GM20000 (cell line): Measurements from ENCODE around the gene MEIS3.
"Not testable (repeated sequence)": the region's sequence is repeated elsewhere in the genome, so short reads cannot be mapped to it uniquely, and the experiment has no call there.

ENCODE experiments used
- DNase-seq: peaks from one replicate; pipeline ENCODE4 v3.0.0; 2012; ENCODE audit warnings: low spot score
- CTCF ChIP-seq: IDR thresholded peaks from 2 replicates; pipeline ENCODE4 v1.5.1; 2012; ENCODE audit warnings: mild to moderate bottlenecking, control low read depth; ENCODE audit errors: extremely low read depth, missing control alignments

MEIS3 gene

DNA sequence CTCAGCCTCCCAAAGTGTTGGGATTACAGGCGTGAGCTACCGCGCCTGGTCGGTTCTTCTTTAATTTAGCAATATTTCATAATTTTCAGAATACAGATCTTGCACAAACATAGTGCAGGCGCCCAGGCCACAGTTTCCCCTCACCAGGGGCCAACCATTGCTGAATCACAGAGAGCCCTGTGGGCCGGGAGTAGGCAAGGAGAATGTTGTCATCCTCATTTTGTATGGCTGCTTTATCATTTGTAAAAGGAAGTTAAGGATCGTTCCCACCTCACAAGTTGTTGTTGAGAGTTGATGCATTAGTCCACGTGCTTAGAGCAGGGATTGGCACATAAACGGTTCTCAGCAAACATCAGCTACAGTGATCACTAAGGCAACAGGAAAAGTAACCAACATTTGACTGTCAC lies 30.2 kb downstream of the MEIS3 start:
- no peak for DNase-seq
- no peak for TF ChIP-seq CTCF

DNA sequence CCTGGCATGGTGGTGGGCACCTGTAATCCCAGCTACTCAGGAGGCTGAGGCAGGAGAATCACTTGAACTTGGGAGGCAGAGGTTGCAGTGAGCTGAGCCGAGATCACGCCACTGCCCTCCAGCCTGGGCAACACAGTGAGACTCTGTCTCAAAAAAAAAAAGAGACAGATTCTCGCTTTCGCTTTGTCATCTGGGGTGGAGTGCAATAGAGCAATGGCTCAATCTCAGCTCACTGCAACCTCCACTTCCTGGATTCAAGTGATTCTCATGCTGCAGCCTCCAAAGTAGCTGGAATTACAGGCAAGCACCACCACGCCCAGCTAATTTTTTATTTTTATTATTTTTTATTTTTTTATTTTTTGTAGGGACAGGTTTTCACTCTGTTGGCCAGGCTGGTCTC lies 30.6 kb downstream of the MEIS3 start:
- not testable (repeated sequence) for DNase-seq

DNA sequence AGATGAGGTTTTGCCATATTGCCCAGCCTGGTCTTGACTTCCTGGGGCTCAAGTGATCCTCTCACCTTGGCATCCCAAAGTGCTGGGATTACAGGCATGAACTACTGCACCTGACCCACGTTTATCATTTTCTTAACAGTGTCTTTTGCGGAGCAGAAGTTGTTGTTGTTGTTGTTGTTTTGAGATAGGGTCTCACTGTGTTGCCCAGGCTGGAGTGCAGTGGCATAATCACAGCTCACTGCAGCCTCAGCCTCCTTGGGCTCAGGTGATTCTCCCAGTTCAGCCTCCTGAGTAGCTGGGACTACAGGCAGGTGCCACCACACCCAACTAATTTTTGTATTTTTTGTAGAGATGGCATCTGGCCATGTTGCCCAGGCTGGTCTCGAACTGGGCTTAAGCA lies 31.7 kb downstream of the MEIS3 start:
- DNase-seq = not testable (repeated sequence)

DNA sequence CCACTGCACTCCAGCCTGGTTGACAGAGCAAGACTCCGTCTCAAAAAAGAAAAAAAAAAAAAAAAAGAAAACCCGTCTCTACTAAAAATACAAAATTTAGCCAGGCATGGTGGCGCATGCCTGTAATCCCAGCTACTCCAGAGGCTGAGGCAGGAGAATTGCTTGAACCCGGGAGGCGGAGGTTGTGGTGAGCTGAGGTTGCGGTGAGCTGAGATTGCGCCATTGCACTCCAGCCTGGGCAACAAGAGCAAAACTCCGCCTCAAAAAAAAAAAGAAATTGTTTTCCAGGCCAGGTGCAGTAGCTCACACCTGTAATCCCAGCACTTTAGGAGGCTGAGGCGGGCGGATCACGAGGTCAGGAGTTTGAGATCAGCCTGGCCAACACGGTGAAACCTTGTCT lies 32.7 kb downstream of the MEIS3 start:
- not testable (repeated sequence) for DNase-seq

DNA sequence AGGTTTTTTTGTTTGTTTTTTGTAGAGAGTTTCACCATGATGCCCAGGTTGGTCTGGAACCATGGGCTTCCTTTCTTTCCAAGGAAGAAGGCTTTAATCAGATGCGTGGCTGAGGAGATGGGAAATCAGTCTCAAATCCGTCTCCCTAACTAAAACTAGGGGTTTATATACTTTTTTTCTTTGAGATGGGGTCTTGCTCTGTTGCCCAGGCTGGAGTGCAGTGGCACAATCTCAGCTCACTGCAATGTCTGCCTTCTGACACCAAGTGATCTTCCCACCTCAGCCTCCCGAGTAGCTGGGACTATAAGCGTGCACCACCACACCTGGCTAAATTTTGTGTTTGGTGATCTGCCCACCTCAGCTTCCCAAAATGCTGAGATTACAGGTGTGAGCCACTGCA lies 34.8 kb downstream of the MEIS3 start:
- DNase-seq = not testable (repeated sequence)

DNA sequence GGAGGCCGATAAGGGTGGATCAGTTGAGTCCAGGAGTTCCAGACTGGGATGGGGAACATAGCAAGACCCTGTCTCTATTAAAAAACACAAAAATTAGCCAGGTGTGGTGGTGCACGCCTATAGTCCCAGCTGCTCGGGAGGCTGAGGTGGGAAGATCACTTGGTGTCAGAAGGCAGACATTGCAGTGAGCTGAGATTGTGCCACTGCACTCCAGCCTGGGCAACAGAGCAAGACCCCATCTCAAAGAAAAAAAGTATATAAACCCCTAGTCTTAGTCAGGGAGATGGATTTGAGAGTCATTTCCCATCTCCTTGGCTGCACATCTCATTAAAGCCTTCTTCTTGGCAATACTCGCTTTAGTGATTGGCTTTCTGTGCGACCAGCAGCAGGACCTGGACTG lies 35.4 kb downstream of the MEIS3 start:
- DNase-seq = not testable (repeated sequence)

DNA sequence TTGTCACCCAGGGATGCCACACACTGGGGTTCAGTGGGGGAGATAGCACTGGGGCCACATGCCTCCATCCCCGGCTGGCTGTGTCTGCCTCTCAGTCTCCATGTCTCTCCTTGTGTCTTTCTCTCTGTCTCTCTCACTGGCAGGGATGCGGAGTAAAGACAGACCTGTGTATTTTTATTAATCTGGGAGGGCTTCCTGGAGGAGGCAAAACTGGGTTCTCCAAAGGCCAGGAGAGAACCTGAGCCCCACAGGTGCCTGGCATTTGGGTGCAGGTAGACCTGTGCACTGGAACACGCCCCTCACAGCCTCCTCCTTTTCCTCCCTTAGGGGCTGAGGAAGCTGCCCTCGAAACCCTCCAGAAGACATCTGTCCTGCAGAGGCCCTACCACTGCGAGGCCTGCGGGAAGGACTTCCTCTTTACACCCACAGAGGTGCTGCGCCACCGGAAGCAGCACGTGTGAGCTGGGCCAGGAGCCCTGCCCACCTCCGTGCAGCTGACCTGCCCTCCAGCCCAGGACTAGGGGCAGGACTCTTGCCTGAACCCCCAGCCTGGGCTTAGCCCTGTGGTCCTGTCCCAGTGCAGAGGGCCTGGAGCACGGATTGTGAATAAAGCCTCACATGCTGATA lies 37.6 kb downstream of the MEIS3 start:
- DNase-seq = peak; percentile 46
- no peak for TF ChIP-seq CTCF

DNA sequence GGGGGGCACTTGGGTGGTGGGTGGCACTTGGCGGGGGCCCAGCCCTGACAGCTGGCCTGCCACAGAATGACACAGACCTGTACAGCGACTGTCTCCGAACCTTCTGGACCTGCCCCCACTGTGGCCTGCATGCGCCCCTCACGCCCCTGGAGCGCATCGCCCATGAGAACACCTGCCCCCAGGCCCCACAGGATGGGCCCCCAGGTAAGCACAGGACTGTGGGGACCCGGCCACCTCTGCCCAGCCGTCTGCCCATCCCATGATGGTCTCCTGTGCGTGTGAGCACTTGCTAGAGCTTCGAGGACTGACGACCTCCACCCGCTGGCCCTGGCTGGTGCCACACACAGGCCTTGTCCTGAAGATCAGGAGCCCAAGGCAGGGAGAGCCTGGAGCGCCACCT lies 38.2 kb downstream of the MEIS3 start:
- no peak for DNase-seq
- TF ChIP-seq CTCF = no peak

GRCh38 chr19:47380559-47380958 lies 38.8 kb downstream of the MEIS3 start:
- no peak for DNase-seq
- no peak for TF ChIP-seq CTCF

DNA sequence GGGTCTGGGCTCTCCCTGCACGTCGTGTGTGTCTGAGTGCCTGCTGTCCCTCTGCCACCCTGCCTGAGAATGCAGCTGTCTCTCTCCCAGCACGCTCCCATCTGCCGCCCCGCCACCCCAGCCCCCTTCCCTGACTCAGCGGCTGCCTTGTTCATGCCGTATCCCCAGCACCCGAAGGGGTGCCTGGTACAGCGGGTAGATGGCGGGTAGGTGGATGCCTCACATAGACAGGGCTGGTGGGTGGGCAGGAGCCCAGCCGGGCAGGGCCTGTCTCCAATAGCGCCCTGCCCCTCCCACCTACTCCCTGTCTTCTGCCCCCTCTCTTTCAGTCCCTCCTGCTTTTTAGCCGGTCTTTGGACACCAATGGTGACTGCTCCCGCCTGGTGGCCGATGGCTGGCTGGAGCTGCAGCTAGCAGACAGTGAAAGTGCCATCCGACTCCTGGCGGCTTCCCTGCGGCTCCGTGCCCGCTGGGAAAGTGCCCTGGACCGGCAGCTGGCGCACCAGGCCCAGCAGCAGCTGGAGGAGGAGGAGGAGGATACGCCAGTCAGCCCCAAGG lies 39.9 kb downstream of the MEIS3 start:
- no peak for TF ChIP-seq CTCF
- no peak for DNase-seq
